ENCODE data around the gene SUN3.

The SUN3 gene

GRCh38 chr7:48046458-48046857, 17.6 kb upstream of the SUN3 start:
- Histone ChIP-seq H3K27me3 (replicated peaks; ENCODE audit: control insufficient read depth, insufficient read depth, low read length) (no peaks in the 10 kb centered on the region), H3K36me3 (ENCODE audit: control insufficient read depth, insufficient read depth, low read length) (no peaks in the 10 kb centered on the region), H3K4me3 (replicated peaks; ENCODE audit: low read depth, low read length) (no peak overlapping the region)
- no peak for DNase-seq (ENCODE audit: extremely low read depth, insufficient read length)
- TF ChIP-seq CTCF (IDR thresholded peaks at IDR 0.05; ENCODE audit: insufficient read depth, low read length, poor library complexity, severe bottlenecking): no peak

GRCh38 chr7:48045195-48045765, 16.4 kb upstream of the SUN3 start:
- Histone ChIP-seq H3K27me3 (replicated peaks; ENCODE audit: control insufficient read depth, insufficient read depth, low read length) (no peaks in the 10 kb centered on the region), H3K4me3 (replicated peaks; ENCODE audit: low read depth, low read length) (no peak overlapping the region), H3K36me3 (ENCODE audit: control insufficient read depth, insufficient read depth, low read length) (no peaks in the 10 kb centered on the region)
- no peak for DNase-seq (ENCODE audit: extremely low read depth, insufficient read length)
- no peak for TF ChIP-seq CTCF (IDR thresholded peaks at IDR 0.05; ENCODE audit: insufficient read depth, low read length, poor library complexity, severe bottlenecking)

GRCh38 chr7:48042636-48043035, 13.7 kb upstream of the SUN3 start:
- no peaks in the 10 kb centered on the region for H3K27me3 ChIP-seq (replicated peaks; ENCODE audit: control insufficient read depth, insufficient read depth, low read length)
- no peaks in the 10 kb centered on the region for H3K36me3 ChIP-seq (ENCODE audit: control insufficient read depth, insufficient read depth, low read length)
- no peak overlapping the region for H3K4me3 ChIP-seq (replicated peaks; ENCODE audit: low read depth, low read length)
- no peak for DNase-seq (ENCODE audit: extremely low read depth, insufficient read length)
- TF ChIP-seq CTCF (IDR thresholded peaks at IDR 0.05; ENCODE audit: insufficient read depth, low read length, poor library complexity, severe bottlenecking): no peak

GRCh38 chr7:48042216-48042615, 13.3 kb upstream of the SUN3 start:
- Histone ChIP-seq H3K4me3 (replicated peaks; ENCODE audit: low read depth, low read length) (no peak overlapping the region), H3K27me3 (replicated peaks; ENCODE audit: control insufficient read depth, insufficient read depth, low read length) (no peaks in the 10 kb centered on the region), H3K36me3 (ENCODE audit: control insufficient read depth, insufficient read depth, low read length) (no peaks in the 10 kb centered on the region)
- no peak for DNase-seq (ENCODE audit: extremely low read depth, insufficient read length)
- no peak for TF ChIP-seq CTCF (IDR thresholded peaks at IDR 0.05; ENCODE audit: insufficient read depth, low read length, poor library complexity, severe bottlenecking)

- Histone ChIP-seq H3K36me3 (ENCODE audit: control insufficient read depth, insufficient read depth, low read length) (no peaks in the 10 kb centered on the region), H3K27me3 (replicated peaks; ENCODE audit: control insufficient read depth, insufficient read depth, low read length) (no peaks in the 10 kb centered on the region), H3K4me3 (replicated peaks; ENCODE audit: low read depth, low read length) (no peak overlapping the region)
- TF ChIP-seq CTCF (IDR thresholded peaks at IDR 0.05; ENCODE audit: insufficient read depth, low read length, poor library complexity, severe bottlenecking): no peak
- DNase-seq (ENCODE audit: extremely low read depth, insufficient read length): no peak
Measured at GRCh38 chr7:48041653-48041970, 12.7 kb upstream of the SUN3 start.

Data from GM06990 (cell line).